ENCODE measurements around the gene PPP1R8.

DNA sequence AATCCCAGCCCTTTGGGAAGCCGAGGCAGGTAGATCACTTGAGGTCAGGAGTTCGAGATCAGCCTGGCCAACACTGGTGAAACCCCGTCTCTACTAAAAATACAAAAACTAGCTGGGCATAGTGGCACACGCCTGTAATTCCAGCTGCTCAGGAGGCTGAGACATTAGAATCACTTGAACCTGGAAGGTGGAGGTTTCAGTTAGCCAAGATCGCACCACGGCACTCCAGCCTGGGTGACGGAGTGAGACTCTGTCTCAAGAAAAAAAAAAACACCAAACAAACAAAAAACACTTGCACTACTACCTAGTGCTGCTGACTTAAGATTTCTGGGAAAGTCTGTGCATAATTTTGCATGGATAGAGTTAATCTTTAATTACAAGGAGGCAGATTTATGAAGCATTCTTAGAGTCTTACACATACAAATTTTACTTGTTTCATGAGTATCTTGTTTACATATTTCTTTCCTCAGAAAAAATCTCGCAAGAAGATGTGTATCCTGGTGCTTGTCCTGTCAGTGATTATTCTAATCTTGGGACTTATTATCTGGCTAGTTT lies 8.7 kb upstream of the PPP1R8 start:
- no peak for TF ChIP-seq GTF2A2 (tag; IDR thresholded peaks at IDR 0.05)
- no peak for TF ChIP-seq ETV1 (tag; conservative IDR thresholded peaks at IDR 0.05; ENCODE audit: low read depth)
- TF ChIP-seq, protein P1, sequence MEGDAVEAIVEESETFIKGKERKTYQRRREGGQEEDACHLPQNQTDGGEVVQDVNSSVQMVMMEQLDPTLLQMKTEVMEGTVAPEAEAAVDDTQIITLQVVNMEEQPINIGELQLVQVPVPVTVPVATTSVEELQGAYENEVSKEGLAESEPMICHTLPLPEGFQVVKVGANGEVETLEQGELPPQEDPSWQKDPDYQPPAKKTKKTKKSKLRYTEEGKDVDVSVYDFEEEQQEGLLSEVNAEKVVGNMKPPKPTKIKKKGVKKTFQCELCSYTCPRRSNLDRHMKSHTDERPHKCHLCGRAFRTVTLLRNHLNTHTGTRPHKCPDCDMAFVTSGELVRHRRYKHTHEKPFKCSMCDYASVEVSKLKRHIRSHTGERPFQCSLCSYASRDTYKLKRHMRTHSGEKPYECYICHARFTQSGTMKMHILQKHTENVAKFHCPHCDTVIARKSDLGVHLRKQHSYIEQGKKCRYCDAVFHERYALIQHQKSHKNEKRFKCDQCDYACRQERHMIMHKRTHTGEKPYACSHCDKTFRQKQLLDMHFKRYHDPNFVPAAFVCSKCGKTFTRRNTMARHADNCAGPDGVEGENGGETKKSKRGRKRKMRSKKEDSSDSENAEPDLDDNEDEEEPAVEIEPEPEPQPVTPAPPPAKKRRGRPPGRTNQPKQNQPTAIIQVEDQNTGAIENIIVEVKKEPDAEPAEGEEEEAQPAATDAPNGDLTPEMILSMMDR (IDR thresholded peaks at IDR 0.05 in 2 of 3, conservative IDR thresholded peaks at IDR 0.05 in 1 of 3; ENCODE audit: insufficient read depth in 2 of 3, low read depth in 1 of 3, low read length in 3 of 3): no peak
- no peak for TF ChIP-seq FOXM1 (IDR thresholded peaks at IDR 0.05; ENCODE audit: low read depth)
- no peak for TF ChIP-seq FOXM1 (CRISPR knock-in tag; IDR thresholded peaks at IDR 0.05; ENCODE audit: low read depth)
- TF ChIP-seq PTRF (tag; IDR thresholded peaks at IDR 0.05): no peak
- TF ChIP-seq EP300 (IDR thresholded peaks at IDR 0.05; ENCODE audit: low read length): no peak
- TF ChIP-seq ZNF785 (CRISPR knock-in tag; IDR thresholded peaks at IDR 0.05): no peak

Measured in K562 (cell line).